Large intestine (tissue), 3 donors: ENCODE measurements around the gene PRPS2. TPM values are rescaled to one million over a fixed set of nuclear protein-coding genes. Genes with fewer than 3 reads are reported as not detected.
A peak's percentile ranks its signal among the peaks of the same experiment; 100 is the strongest.

ENCODE experiments used
- DNase-seq, 2 donors: peaks; one replicate each; pipeline versions ENCODE4 v3.0.0 to v3.0.0-alpha.2; 2013
- H3K27ac ChIP-seq: one replicate; pipeline ENCODE4 v1.5.1; 2013; ENCODE audit warnings: low read length
- H3K27me3 ChIP-seq: 2 replicates; pipeline ENCODE4 v1.6.1; 2013; ENCODE audit warnings: low read length; ENCODE audit not compliant: control insufficient read depth, insufficient read depth
- H3K36me3 ChIP-seq: 2 replicates; pipeline ENCODE4 v1.6.1; 2013; ENCODE audit warnings: low read length; ENCODE audit not compliant: control insufficient read depth, insufficient read depth
- H3K4me1 ChIP-seq: one replicate; pipeline ENCODE4 v1.6.1; 2013; ENCODE audit warnings: low read length; ENCODE audit not compliant: control insufficient read depth, insufficient read depth
- H3K4me3 ChIP-seq: one replicate; pipeline ENCODE4 v1.5.1; 2013; ENCODE audit warnings: low read length
- H3K9me3 ChIP-seq: one replicate; pipeline ENCODE4 v1.6.1; 2013; ENCODE audit warnings: mild to moderate bottlenecking, low read depth, low read length, moderate library complexity; ENCODE audit not compliant: control insufficient read depth
- WGBS: methylation state at CpG from one replicate; pipeline ENCODE4 v1.1.5; 2013; ENCODE audit warnings: low lambda C conversion rate; ENCODE audit not compliant: insufficient coverage; 5-methylcytosine and 5-hydroxymethylcytosine counted together
- polyA plus RNA-seq: library from polyadenylated mRNA; unstranded; fragments of 120-200 nt; gene quantifications from one replicate; pipeline ENCODE4 v1.2.1, GENCODE V29; 2013

The PRPS2 gene
- polyA plus RNA-seq, 1 donor, result 28.1 TPM

DNA sequence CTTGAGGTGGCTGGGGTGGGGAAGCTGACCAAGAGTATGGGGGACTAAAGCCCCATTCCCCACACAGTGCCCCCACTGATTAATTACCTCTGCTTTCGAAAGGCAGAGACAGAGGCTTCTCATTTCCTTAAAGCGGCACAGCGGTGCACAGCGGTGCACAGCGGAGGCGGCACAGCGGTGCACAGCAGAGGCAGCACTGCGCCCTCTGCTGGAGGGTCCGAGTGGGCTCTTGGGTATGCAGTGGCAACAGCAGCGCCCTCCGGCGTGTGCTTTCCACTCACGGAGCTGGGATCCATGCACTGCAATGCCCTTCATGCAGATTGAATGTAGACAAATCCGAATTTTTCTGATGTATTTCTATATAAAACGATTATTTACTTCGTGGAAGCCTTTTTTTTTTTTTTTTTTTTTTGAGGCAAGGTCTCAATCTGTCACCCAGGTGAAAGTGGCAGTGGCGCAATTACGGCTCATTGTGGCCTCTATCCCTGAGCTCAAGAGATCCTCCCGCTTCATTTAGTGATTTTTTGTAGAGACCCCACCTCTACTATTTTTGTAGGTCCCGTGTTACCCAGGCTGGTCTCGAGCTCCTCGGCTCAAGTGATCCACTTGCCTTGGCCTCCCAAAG lies 19.7 kb upstream of the PRPS2 start:
- H3K9me3 ChIP-seq, result no peaks in the 10 kb centered on the region
- H3K36me3 ChIP-seq, result no peaks in the 10 kb centered on the region
- H3K27me3 ChIP-seq, result no peaks in the 10 kb centered on the region
- peak; percentile 33 to 35 for DNase-seq
- H3K27ac ChIP-seq, result no peak overlapping the region
- H3K4me1 ChIP-seq, result no peaks in the 10 kb centered on the region
- no CpG with 5 or more reads among the region's 22 CpGs for WGBS
- no peak overlapping the region for H3K4me3 ChIP-seq

DNA sequence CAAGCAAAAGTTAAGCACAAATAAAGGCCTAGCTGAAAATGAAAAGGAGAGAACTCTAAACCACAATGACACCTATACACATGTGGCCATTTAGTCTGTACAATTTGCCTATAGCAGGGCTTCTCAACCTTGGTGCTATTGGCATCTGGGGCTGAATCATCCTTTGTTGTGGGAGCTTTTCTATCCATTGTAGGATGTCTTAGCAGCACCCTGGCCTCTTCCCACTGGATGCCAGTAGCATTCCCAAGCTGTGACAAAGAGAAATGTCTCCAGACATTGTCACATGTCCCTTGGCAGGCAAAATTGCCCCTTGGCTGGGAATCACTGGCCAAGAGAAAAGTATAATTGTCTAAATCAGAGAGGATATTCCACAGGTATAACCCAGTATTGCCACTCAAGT lies 13.5 kb upstream of the PRPS2 start:
- H3K27me3 ChIP-seq, result no peaks in the 10 kb centered on the region
- H3K4me1 ChIP-seq, result no peaks in the 10 kb centered on the region
- H3K9me3 ChIP-seq, result no peaks in the 10 kb centered on the region
- no peak overlapping the region for H3K27ac ChIP-seq
- DNase-seq, result no peak
- no peaks in the 10 kb centered on the region for H3K36me3 ChIP-seq
- H3K4me3 ChIP-seq, result no peak overlapping the region

DNA sequence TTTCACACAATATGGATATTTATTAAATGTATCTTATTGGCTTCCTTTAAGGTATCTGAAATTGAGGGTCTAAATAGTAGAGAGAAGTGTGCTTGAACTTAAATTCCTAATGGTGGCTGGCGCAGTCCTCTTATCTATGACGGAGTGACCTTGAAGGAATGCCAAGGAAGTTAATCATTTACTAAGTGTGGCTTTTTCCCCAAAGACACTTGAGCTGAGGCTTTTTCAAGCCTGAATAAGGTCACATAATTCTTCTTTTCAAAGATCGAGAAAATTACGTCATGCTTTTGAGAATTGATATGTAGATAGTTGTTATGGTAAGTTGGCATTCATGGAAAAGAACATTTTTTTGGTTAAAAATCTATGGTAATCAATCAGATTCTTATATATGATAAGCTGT lies 11.7 kb upstream of the PRPS2 start:
- Histone ChIP-seq H3K4me1 (no peaks in the 10 kb centered on the region), H3K27me3 (no peaks in the 10 kb centered on the region), H3K4me3 (no peak overlapping the region), H3K36me3 (no peaks in the 10 kb centered on the region), H3K27ac (peak overlapping the region; percentile 30), H3K9me3 (no peaks in the 10 kb centered on the region)
- DNase-seq, result peak; percentile 38 to 71
- no CpG with 5 or more reads among the region's 4 CpGs for WGBS

DNA sequence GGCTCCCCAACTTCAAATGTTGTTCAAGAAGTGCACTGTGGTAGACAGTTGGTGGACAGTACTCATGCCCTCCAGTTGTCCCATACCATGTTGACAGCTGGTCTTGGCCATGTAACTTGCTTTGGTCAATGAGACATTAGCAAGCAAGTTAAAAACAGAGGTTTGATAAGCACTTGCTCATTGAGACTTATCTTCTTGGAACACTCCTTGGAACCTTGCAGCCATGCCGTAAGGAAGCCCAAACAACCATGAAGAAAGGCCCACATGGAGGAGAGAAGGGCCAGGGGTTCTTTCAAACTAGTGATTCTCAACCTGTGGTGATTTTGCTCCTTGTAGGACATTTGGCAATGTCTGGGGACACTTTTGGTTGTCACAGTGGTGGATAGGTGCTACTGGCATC lies 2.6 kb upstream of the PRPS2 start:
- H3K27me3 ChIP-seq, result no peaks in the 10 kb centered on the region
- H3K9me3 ChIP-seq, result no peaks in the 10 kb centered on the region
- H3K4me1 ChIP-seq, result no peaks in the 10 kb centered on the region
- H3K36me3 ChIP-seq, result no peaks in the 10 kb centered on the region
- no peak overlapping the region for H3K27ac ChIP-seq
- H3K4me3 ChIP-seq, result no peak overlapping the region
- DNase-seq, result no peak
- no CpG with 5 or more reads among the region's 1 CpG for WGBS

DNA sequence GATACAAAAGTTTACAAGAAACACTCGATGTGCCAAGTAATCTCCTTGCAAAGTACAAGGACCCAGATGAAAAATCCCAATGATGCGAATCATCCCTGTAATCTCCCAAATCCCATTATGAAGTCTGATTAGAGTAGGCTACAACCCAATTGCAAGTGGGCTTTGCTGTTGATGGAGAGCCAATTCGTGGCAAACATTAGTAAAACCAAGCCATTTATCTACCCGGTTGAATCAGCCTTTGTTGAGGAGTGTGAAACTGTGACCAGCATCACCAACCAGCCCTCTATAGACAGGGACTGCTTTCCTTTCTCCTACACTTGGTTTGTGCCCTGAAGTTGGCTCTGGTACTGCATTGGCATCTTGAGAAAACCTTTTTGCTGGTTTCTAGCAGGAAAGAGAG lies 1.2 kb upstream of the PRPS2 start:
- H3K4me1 ChIP-seq, result no peaks in the 10 kb centered on the region
- DNase-seq, result no peak
- no peaks in the 10 kb centered on the region for H3K27me3 ChIP-seq
- WGBS, result no CpG with 5 or more reads among the region's 4 CpGs
- no peaks in the 10 kb centered on the region for H3K36me3 ChIP-seq
- H3K27ac ChIP-seq, result no peak overlapping the region
- H3K4me3 ChIP-seq, result no peak overlapping the region
- H3K9me3 ChIP-seq, result no peaks in the 10 kb centered on the region

DNA sequence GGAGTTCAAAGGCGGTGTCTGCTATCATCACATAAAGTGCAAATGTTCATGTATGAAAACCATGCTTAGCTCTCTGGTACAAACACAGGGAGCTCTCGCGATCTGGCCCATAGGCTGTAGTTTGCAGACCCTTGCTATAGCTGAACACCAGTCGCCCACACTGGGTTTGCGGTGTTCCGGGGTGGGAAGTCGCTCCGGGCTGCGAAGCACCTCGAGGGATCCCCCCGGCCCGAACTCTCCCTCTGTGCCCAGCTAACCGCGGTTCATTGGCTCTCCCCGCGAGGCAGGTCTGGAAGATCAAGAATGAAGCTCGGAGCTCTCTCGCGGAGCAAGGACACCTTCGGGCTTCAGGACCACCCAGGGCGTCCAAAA lies 341 bp upstream of the PRPS2 start:
- H3K4me1 ChIP-seq, result no peaks in the 10 kb centered on the region
- H3K27ac ChIP-seq, result no peak overlapping the region
- no peaks in the 10 kb centered on the region for H3K9me3 ChIP-seq
- WGBS, result no CpG with 5 or more reads among the region's 21 CpGs
- H3K4me3 ChIP-seq, result peak overlapping the region; percentile 69
- H3K27me3 ChIP-seq, result no peaks in the 10 kb centered on the region
- no peaks in the 10 kb centered on the region for H3K36me3 ChIP-seq
- DNase-seq, result no peak

DNA sequence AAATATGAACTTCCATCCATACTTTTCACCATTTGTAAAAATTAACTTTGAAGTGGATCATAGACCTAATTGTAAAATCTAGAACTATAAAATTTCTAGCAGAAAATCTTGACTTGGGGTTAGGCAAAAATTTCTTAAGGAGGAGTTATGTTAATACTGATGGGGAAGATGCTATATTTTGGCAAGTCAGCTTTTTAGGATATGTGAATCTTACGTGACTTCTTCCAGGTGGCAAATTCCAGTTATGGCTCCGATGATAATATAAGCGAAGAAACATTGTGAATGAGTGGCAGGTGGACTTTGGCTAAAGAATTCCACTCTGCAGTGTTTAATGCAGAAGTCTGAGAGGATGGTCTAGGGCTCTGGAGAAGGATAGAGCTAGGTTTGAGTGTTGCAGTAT lies 1.5 kb downstream of the PRPS2 start:
- DNase-seq, result no peak
- no CpG with 5 or more reads among the region's 3 CpGs for WGBS
- Histone ChIP-seq H3K4me3 (peak overlapping the region; percentile 41), H3K36me3 (no peaks in the 10 kb centered on the region), H3K9me3 (no peaks in the 10 kb centered on the region), H3K27me3 (no peaks in the 10 kb centered on the region), H3K4me1 (no peaks in the 10 kb centered on the region), H3K27ac (no peak overlapping the region)

DNA sequence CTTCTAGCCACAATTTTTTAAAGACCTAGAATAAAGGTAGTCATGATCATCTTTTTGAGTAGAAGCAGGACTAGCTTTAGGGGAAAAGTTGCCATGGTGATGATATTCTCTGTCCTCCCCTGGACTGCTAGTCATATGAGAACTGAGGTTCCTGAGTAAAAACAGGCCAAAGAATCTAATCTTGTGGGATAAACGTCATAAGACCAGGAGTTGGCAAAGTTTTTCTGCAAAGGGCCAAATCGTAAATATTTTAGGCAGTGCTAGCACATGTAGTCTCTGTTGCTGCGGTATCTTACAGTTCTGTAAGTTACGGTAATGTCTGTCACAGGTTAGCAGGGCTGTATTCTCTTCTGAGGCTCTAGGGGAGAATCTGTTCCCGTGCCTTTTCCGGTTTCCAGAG lies 3.4 kb downstream of the PRPS2 start:
- DNase-seq, result no peak
- Histone ChIP-seq H3K9me3 (no peaks in the 10 kb centered on the region), H3K36me3 (no peaks in the 10 kb centered on the region), H3K27me3 (no peaks in the 10 kb centered on the region), H3K4me3 (no peak overlapping the region), H3K4me1 (no peaks in the 10 kb centered on the region), H3K27ac (no peak overlapping the region)
- WGBS, result 83% methylated on average over 1 of the region's 6 CpGs

DNA sequence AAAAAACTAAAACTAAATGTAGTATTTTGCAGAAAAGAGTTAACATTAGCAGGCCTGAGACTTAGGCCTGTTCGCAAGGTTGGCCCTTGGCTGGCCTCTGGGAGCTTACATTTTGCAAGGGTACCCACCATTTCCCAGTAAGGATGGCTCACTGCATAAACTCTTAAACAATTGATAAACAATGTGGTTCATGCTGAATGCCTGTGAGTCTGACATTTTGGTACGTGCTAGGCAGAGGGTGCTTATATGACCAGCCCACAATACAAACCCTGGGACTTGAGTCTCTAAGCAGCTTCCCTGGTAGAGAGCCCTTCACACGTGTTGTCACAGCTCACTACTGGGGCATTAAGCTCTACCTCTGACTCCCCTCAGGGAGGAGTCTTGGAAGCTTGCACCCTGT lies 7.4 kb downstream of the PRPS2 start:
- Histone ChIP-seq H3K27me3 (no peaks in the 10 kb centered on the region), H3K9me3 (no peaks in the 10 kb centered on the region), H3K27ac (no peak overlapping the region), H3K4me3 (no peak overlapping the region), H3K4me1 (no peaks in the 10 kb centered on the region), H3K36me3 (peaks cover 2% of the 10 kb centered on the region)
- DNase-seq, result no peak
- WGBS, result no CpG with 5 or more reads among the region's 3 CpGs

DNA sequence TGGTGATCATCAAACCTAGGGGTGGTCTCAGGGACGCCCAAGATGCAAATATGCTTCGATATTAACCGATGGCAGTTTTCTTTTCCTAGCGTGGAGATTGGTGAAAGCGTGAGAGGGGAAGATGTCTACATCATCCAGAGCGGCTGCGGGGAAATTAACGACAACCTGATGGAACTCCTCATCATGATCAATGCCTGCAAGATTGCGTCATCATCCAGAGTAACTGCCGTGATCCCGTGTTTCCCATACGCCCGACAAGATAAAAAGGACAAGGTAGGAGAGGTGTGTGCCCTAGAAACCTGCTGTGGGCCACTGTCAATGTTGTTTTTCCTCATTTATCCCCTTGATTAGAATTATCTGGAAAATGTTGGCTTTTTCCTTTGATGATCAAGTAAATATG lies 7.9 kb downstream of the PRPS2 start:
- Histone ChIP-seq H3K27me3 (no peaks in the 10 kb centered on the region), H3K4me1 (no peaks in the 10 kb centered on the region), H3K36me3 (peaks cover 2% of the 10 kb centered on the region), H3K9me3 (no peaks in the 10 kb centered on the region), H3K4me3 (no peak overlapping the region), H3K27ac (no peak overlapping the region)
- WGBS, result no CpG with 5 or more reads among the region's 13 CpGs
- DNase-seq, result no peak

DNA sequence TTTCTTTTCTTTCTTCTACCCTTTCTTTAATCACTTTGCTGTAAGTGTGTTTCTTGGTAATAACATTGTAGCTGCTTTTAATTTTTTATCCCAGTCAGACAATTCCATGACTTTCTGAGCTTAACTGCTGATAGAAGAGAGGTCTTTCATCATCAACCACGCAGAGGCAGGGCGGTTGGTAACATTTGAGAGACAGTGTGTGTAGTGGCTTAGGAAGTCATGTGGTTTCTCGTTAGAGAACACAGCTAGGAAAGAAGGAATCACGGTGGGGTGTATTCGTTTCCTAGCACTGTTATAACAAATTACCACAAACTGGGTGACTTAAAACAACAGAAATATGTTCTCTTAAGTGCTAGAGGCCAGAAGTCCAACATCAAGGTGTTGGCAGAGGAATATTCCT lies 11.5 kb downstream of the PRPS2 start:
- H3K4me3 ChIP-seq, result no peak overlapping the region
- H3K27ac ChIP-seq, result no peak overlapping the region
- no peak for DNase-seq
- H3K4me1 ChIP-seq, result no peaks in the 10 kb centered on the region
- H3K27me3 ChIP-seq, result no peaks in the 10 kb centered on the region
- no CpG with 5 or more reads among the region's 5 CpGs for WGBS
- H3K36me3 ChIP-seq, result peaks cover 2% of the 10 kb centered on the region
- H3K9me3 ChIP-seq, result no peaks in the 10 kb centered on the region
